SK-MEL-5 (cell line): ENCODE data around the gene RPS25. TPM values are rescaled to one million over a fixed set of nuclear protein-coding genes. Genes with fewer than 3 reads are reported as not detected.
A peak's percentile ranks its signal among the peaks of the same experiment; 100 is the strongest.
"Not testable (repeated sequence)": the region's sequence is repeated elsewhere in the genome, so short reads cannot be mapped to it uniquely, and the experiment has no call there.

Source experiments
- DNase-seq: peaks from one replicate; pipeline ENCODE4 v3.0.0-alpha.2; 2016; ENCODE audit warnings: low read depth, low spot score
- in situ Hi-C: cut with HindIII; loops from 2 replicates; pipeline ENCODE4 v1.10.0; 2016; ENCODE audit warnings: low sequenced_read_pairs, high pct_unique_total_duplicates, low pct_unique_long_range_greater_than_20kb
- total RNA-seq: library from RNA; depleted of rRNA; stranded (reverse); fragments of >200 nt; shearing (Covaris generic); gene quantifications from 2 replicates; pipeline ENCODE4 v1.2.3, GENCODE V29; 2014

Gene RPS25
- total RNA-seq, 1 experiment from 2014 or later = 914 TPM

DNA sequence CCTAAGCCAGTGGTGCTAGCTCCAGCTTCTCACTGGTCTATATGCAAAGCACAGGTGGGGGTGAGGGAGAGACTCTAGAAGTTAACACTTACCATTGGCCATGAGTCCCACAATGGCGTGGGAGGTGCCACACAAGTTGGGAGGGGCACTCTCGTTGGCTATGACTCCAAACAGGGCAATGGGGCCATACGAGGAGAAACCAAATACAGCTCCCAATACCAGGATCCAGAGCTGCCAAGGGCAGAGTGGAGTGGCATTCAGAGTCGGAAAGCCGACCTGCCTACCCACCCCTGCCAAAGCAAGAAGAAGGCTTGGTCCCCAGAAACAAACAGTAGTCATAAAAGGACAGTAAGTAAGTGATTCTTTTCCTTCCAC is 6.9 kb upstream of the RPS25 start:
- in situ Hi-C loops = no loop called here
- no peak for DNase-seq

DNA sequence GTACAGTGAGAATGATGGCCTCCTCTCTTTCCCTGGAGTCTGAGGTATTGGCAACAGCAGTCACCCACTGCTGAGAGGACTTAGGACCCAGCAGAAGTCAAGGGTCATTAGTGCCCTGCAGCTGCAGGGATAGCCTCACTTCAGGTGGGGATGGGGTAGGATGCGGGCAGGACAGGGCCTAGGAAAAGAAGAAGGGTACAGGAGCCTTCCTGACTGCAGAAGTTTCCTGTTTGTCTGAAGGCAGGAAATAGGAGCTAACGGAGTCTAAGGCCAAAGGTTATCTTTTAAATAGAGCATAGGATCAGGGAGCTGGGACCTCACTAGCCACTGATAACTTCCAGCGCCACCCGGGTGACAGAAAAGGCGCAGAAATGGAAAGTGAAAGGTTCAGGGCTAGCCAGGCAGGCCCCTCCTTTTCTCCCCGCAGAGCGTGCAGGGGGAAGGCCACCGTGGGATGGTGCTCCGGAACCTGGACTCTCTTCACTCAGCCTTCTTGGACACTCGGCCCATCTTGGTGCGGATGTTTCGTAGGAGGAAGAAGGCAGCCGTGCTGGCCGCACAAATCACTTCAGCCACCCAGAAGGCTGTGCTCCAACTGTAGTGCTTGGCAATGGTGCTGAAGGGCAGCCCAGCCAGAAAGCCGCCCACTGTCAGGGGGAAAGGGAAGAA is 6.4 kb upstream of the RPS25 start:
- DNase-seq = no peak
- in situ Hi-C loops = no loop called here

DNA sequence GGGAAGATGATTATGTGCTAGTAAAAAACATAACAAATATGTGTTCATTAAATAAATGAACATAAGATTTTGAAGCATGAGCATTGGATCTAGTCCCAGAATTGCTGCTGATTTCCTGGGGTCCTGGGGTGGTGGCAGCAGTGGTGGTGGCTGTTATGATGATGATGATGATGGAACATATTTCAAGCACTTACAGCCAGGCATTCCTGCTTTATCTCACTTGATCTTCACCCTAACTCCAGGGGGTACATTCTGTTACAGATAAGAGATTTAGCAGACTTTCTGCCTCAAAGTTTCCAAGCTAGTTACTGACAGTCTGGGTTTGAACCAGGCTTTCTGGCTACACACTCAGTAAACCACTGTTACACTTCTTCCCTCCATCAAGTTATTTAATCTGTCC is 5.6 kb upstream of the RPS25 start:
- no peak for DNase-seq
- in situ Hi-C loops = no loop called here

DNA sequence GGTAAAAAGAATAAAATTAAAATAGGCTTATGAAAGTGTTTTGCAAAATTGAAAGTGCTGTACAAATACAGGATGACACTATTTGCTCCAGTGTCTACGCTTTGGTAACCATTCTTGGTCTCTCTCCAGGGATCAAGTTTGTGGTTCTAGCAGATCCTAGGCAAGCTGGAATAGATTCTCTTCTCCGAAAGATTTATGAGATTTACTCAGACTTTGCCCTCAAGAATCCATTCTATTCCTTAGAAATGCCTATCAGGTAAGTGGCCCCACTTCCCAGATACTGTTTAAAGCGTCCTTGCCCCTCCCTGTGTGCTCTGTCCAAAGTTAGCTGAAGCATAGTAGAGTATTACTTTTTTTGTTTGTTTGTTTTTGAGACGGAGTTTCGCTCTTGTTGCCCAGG is 3.5 kb upstream of the RPS25 start:
- in situ Hi-C loops = no loop called here

DNA sequence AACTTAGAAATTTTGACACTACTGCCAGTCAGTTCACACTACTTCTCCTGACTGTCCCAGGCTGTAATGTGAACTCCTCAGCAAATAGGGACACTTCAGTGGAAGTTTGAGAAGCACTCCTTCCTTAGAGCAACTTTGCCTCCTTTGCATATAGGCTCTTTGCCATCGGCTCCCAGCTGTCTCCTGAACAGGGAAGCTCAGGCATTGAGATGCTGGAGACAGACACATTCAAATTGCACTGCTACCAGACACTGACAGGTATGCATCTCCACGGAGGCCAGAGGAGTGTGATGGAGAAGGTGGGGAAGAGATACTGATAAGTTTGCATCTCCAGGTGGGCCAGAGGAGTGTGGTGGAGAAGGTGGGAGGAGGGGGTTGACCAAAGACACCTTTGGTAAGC is 1.9 kb upstream of the RPS25 start:
- in situ Hi-C loops = no loop called here
- DNase-seq = no peak

More for the DNA sequence above, 3.5 kb upstream of the RPS25 start:
- no peak for DNase-seq

DNA sequence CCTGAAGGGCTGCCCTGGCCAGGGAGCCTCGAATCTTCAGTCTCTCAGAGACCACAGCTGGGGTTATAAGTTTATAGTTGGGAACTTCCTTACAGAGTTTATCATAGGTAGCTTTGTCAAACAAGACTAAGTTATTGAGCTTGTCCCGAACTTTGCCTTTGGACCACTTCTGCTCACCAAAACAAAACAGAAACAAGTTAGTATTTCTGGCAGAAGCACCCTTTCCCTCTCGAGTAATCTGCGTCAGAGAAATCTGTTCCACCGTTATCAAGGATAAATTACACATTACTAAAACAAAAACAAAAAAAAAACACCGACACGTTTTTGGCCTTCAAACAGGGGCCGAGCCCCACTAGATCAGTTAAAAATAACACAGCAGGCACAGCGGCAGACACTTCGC is 766 bp downstream of the RPS25 start:
- in situ Hi-C loops, DNase-seq: not testable (repeated sequence)

DNA sequence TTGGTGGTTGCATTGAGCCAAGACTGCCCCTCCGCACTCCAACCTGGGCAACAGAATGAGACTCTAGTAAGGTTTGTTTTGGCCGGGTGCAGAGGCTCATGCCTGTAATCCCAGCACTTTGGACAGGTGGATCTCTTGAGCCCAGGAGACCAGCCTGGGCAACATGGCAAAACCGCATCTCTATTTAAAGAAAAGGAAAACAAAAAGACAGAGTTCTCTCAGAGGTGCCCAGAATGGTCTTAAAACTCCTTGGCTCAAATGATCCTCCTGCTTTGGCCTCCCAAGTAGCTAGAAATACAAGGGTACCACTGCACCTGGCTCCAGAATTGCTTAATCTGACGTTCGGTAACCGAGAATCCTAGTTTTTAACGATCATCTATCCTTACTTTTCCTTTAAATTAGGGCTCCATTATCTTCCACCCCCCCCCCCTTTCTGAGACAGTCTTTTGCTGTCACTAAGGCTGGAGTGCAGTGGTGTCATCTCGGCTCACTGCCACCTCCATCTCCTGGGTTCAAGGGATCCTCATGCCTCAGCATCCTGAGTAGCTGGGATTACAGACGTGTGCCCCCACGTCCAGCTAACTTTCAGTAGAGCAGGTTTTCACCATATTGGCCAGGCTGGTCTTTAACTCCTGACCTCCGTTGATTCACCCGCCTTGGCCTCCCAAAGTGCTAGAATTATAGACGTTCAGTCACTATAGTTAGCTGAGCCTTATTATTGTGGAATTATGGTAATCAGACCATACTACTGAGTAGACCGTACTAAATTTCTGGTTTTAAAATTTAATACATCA is 1.7 kb downstream of the RPS25 start:
- in situ Hi-C loops = no loop called here
- DNase-seq = no peak

DNA sequence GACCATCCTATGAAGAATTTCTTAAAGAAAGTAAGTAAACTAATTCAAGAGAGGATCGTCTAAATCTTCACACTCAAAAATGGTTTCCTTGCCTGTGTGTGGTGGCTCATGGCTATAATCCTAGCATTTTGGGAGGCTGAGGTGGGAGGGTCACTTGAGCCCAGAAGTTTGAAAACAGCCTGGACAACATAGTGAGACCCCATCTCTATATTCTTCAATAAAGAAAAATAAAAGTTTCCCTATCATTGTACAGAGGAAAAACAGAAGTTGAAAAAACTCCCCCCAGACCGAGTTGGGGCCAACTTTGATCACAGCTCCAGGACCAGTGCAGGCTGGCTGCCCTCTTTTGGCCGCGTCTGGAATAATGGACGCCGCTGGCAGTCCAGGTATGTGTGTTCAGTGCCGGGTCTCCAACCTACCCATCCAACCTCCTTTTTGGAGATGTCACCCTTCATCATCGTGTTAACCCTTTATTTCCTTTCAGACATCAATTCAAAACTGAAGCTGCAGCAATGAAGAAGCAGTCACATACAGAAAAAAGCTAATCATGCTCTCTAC is 3.0 kb downstream of the RPS25 start:
- in situ Hi-C loops = no loop called here
- peak; percentile 40 for DNase-seq

DNA sequence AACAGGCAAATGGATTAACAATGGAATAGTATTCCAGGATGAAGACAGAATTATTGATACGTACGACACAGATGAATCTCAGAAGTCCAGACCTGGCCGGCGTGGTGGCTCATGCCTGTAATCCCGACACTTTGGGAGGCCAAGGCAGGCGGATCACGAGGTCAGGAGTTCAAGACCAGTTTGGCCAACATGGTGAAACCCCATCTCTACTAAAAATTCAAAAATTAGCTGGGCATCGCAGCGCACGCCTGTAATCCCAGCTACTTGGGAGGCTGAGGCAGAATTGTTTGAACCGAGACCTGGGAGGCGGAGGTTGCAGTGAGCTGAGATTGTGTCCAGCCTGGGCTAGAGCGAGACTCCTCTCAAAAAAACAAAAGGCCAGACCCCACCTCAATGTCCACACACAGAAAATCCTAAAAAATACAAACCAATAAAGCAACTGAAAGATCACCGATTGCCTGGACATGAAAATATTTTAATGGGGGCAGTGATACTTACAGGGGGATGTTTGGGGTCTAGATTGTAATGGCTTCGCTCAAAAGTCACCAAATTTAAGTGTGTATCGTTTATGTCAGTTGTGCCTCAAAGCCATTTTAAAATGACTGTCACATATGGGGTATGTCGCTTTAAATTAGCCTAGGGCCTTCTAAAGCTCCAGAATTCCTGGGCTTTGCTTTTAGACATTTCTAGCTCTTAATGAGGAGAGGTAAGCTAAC is 3.8 kb downstream of the RPS25 start:
- in situ Hi-C loops = no loop called here
- DNase-seq = no peak

DNA sequence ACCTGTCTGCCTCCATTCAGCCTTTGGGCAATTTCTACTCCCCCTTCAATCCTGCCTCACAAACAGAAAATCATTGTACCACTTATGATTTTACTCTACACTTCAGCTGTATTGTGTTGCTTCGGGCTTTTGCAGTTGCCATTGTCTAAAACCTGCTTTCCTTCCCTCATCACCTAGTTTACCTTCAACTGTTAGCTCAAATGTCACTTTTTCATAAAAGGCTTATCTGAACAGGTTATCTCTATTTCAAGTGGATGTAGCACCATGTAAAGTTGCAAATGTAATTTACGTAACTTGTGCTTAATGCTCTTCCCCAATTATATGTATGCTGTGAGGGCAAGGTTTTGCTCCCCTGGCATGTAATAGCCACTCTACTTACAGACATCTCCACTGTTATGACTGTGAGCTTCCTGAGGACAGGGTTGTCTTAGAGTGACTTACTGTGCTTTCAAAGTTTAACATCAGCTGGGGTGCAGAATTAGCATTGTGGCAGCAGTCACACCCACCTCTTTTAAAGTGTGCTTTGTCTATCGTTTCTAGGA is 5.4 kb downstream of the RPS25 start:
- in situ Hi-C loops = no loop called here
- DNase-seq = no peak

DNA sequence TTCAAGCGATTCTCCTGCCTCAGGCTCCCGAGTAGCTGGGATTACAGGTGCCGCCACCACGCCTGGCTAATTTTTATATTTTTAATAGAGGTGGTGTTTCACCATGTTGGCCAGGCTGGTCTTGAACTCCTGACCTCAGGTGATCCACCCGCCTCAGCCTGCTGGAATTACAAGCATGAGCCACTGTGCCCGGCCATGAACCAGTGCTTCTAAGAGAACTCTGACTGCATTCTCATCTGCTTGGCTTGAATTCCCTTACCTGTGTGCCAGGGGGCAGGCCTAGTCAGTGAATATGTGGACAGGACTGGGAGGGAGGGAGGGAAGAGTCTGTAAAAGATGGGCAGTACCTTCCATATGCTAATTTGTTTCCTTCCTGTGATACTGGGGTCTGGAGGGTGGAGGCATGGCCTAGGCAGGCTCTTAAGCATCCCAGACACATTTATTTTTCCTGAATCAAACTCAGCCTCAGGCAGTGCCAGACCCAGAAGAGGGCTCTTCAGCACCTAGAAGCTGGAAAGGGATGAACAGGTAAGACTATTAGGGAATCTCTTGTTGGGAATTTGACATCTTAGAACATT is 6.6 kb downstream of the RPS25 start:
- in situ Hi-C loops = no loop called here
- DNase-seq = no peak

DNA sequence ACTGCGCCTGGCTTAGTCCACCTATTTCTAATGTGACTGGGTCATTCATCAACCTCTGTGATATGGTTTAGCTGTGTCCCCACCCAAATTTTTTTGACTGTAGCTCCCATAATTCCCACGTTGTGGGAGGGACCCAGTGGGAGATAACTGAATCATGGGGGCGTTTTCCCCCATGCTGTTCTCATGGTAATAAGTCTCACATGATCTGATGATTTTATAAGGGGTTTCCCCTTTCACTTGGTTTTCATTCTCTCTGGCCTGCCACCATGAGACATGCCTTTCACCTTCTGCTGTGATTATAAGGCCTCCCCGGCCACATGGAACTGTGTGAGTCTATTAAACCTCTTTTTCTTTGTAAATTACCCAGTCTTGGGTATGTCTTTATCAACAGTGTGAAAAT is 11.5 kb downstream of the RPS25 start:
- DNase-seq = no peak
- in situ Hi-C loops = no loop called here

DNA sequence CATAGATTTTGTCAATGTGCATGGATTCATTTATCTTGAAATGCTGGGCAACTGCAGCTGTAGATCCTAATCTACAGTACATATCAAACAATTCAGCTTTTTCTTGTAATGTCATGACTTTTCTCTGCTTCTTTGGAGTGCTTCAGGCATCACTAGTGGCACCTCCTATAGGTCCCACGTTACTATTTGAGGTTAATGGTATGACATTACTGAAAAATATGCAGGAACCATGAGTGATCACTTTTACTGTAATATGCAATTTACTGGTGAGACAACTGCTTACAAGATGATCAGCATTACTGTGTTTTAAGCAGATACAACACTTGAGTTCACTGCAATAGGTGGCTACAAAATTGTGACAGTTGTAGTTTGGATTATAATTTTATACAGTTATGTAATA is 17.2 kb downstream of the RPS25 start:
- DNase-seq = no peak
- in situ Hi-C loops = no loop called here

DNA sequence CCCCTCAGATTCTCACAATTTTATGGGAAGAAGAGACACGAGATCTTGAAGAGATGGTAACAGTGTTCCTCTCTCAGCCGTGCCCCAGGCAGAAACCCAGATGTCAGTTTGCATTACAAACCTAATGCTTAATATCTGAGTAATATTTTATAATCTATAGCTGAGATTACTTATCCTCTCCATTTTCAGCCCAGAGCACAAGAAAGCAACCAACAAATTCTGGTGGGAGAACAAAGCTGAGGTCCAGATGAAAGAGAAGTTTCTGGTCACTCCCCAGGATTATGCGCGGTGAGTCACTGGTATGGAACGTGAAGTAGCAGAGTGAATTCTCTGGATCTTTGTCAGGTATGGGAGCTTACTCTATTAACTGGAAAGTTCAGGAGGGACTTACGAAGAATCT is 19.3 kb downstream of the RPS25 start:
- no peak for DNase-seq
- in situ Hi-C loops = no loop called here

DNA sequence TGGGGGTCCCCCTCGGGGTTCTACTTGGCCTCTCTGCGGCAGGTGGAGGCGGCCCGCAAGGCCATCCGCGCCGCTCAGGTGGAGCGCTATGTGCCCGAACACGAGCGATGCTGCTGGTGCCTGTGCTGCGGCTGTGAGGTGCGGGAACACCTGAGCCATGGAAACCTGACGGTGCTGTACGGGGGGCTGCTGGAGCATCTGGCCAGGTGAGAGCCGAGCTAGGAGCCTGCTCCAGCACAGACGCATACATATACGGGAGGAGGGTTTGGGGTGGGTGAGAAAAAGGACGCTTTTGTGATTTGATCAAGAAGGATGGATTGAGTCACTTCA is 19.8 kb downstream of the RPS25 start:
- in situ Hi-C loops = no loop called here
- no peak for DNase-seq

DNA sequence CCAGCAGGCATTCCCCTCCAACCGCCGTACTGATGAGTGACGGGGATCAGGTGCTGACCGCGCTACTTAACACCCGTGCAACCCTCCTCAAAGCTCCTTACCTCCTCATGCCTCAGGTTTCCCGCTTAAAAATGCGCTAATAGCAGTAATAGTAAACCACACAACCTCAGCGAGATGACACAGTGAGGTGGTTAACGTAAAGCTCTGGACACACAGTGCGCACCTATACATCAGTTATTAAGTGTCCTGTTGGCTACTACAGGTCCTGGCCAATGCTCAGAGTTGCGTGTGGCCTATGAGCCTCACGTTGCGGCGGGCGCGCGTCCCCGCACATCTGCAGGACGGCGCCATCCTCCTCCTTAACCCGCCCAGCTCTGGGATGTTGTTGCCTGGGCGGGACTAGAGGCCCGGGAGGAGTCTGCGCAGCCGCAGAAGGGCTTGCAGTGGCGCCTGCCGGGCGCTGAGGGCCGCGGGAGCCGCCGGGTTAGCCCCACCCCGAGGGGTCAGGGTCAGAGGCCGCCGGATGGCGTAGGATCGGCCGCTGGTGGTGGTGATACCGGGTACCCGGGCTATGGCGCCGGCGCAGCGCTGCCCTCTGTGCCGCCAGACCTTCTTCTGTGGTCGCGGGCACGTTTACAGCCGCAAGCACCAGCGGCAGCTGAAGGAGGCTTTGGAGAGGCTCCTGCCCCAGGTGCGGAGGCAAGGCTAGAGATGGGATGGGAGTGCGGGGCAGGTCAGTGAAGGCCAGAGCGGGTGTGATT is 20.3 kb downstream of the RPS25 start, which contains the start of gene CENATAC:
CENATAC (plus strand) TSS at position 512 of the 761 bp plus-strand sequence; CDS start at position 572, 60 bp downstream.
- DNase-seq = peak; percentile 83
- in situ Hi-C loops = no loop called here

DNA sequence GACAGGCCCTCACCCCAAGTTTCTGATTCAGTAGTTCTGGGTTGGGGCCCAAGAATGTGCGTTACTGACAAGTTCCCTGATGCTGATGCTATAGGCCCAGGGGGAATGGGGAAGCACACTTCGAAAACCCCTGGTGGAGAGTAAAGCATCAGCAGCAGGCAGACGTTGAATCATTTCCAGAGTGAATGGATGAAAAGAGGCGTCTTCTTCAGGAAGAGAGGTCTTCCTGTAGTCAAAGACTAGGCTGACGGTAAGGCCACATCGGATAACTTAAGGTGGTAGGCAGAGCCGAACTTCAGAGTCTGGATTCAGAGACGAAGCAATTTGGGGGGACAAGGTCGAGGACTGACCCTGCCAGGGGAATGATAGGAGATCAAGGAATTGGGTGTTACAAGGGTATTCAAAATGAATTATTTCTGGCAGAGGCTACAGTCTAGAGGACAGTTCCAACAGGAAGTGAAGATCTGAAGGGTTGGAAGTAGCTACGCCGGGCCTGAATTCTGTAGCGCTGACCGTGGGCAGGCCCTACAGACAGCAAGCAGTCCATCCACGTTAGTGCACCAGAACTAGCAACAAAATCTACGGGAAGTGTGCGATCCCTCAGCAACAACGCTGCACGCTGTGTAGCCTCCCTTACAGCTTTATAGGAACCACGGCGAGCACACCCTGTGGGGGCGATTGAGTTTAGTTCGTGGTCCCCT is 21.1 kb downstream of the RPS25 start:
- DNase-seq = peak; percentile 30
- in situ Hi-C loops = no loop called here
